ENCODE measurements around the gene SMPD4.

DNA sequence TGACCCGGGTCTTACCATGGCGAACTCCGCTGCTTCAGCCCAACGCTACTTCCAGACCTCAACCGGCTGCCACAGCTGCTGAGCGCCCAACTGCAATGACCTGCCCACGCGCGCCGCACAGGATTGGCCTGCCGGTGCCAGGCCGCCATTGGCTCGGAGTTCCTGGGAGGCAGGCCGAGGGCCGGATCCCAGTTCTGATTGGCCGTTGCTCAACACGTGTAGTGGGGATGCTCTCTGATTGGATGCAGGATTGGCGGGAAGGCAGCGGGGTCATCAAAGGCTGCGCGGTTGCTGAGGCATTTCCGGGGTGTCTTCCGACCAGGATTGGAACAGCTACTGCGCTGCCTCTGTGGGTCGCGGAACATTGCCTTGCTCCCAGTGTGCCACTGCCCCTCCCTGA, 16.9 kb upstream of the SMPD4 start, which contains the start of gene TUBA3E:
- TF ChIP-seq, protein P1, sequence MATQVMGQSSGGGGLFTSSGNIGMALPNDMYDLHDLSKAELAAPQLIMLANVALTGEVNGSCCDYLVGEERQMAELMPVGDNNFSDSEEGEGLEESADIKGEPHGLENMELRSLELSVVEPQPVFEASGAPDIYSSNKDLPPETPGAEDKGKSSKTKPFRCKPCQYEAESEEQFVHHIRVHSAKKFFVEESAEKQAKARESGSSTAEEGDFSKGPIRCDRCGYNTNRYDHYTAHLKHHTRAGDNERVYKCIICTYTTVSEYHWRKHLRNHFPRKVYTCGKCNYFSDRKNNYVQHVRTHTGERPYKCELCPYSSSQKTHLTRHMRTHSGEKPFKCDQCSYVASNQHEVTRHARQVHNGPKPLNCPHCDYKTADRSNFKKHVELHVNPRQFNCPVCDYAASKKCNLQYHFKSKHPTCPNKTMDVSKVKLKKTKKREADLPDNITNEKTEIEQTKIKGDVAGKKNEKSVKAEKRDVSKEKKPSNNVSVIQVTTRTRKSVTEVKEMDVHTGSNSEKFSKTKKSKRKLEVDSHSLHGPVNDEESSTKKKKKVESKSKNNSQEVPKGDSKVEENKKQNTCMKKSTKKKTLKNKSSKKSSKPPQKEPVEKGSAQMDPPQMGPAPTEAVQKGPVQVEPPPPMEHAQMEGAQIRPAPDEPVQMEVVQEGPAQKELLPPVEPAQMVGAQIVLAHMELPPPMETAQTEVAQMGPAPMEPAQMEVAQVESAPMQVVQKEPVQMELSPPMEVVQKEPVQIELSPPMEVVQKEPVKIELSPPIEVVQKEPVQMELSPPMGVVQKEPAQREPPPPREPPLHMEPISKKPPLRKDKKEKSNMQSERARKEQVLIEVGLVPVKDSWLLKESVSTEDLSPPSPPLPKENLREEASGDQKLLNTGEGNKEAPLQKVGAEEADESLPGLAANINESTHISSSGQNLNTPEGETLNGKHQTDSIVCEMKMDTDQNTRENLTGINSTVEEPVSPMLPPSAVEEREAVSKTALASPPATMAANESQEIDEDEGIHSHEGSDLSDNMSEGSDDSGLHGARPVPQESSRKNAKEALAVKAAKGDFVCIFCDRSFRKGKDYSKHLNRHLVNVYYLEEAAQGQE (IDR thresholded peaks at IDR 0.05; ENCODE audit: low read depth), result no peak
- no peak for TF ChIP-seq CTCF (IDR thresholded peaks at IDR 0.05 in 2 of 3, conservative IDR thresholded peaks at IDR 0.05 in 1 of 3; ENCODE audit: borderline replicate concordance in 1 of 3, insufficient read depth in 1 of 3, low read depth in 2 of 3, low read length in 2 of 3)
- TF ChIP-seq POLR2A (IDR thresholded peaks at IDR 0.05; ENCODE audit: borderline replicate concordance, extremely low read depth, insufficient read depth, insufficient read length), result no peak
- TF ChIP-seq EZH2 (IDR thresholded peaks at IDR 0.05), result no peak
- no peak for TF ChIP-seq CBX3 (IDR thresholded peaks at IDR 0.05; ENCODE audit: low read depth)
- no peak for TF ChIP-seq RAD21 (IDR thresholded peaks at IDR 0.05; ENCODE audit: low read depth)
- no peak for TF ChIP-seq POLR2AphosphoS5 (IDR thresholded peaks at IDR 0.05; ENCODE audit: low read depth, low read length)
- TF ChIP-seq TCF7L2 (IDR thresholded peaks at IDR 0.05; ENCODE audit: borderline replicate concordance, extremely low read depth, insufficient read depth, insufficient read length), result no peak
- TF ChIP-seq ZBTB33 (IDR thresholded peaks at IDR 0.05; ENCODE audit: extremely low read depth, insufficient replicate concordance, low read length), result no peak
- no peak for TF ChIP-seq ZNF274 (IDR thresholded peaks at IDR 0.05; ENCODE audit: low read depth, low read length)
- TF ChIP-seq SP1 (IDR thresholded peaks at IDR 0.05; ENCODE audit: low read depth), result no peak
